Measurements from ENCODE around the gene DPY19L1.

The DPY19L1 gene

GRCh38 chr7:35038354-35038753 is 1.1 kb upstream of the DPY19L1 start:
- Mint-ChIP-seq H3K9me3 (no peaks in the 10 kb centered on the region), H3K36me3 (no peaks in the 10 kb centered on the region), H3K4me3 (peak overlapping the region; percentile 84), H3K27ac (no peak overlapping the region), H3K4me1 (peaks cover 29% of the 10 kb centered on the region), H3K27me3 (no peaks in the 10 kb centered on the region)

GRCh38 chr7:35037526-35038341 is 449 bp upstream of the DPY19L1 start:
- peak overlapping the region; percentile 66 for H3K27ac Mint-ChIP-seq
- H3K4me3 Mint-ChIP-seq: peak overlapping the region; percentile 84
- no peaks in the 10 kb centered on the region for H3K36me3 Mint-ChIP-seq
- H3K4me1 Mint-ChIP-seq: peaks cover 29% of the 10 kb centered on the region
- no peaks in the 10 kb centered on the region for H3K9me3 Mint-ChIP-seq
- H3K27me3 Mint-ChIP-seq: no peaks in the 10 kb centered on the region

- Mint-ChIP-seq H3K36me3 (no peaks in the 10 kb centered on the region), H3K9me3 (no peaks in the 10 kb centered on the region), H3K4me3 (peak overlapping the region; percentile 92), H3K27ac (peak overlapping the region; percentile 83), H3K27me3 (no peaks in the 10 kb centered on the region), H3K4me1 (peaks cover 29% of the 10 kb centered on the region)
These were observed 719 bp downstream of the DPY19L1 start for GRCh38 chr7:35036361-35037171.

- peak overlapping the region; percentile 12 for H3K4me3 Mint-ChIP-seq
- peak overlapping the region; percentile 20 for H3K27ac Mint-ChIP-seq
- H3K4me1 Mint-ChIP-seq: peaks cover 32% of the 10 kb centered on the region
These were observed 1.7 kb downstream of the DPY19L1 start for GRCh38 chr7:35035511-35035961.

GRCh38 chr7:35032166-35032565 is 5.1 kb downstream of the DPY19L1 start:
- Mint-ChIP-seq H3K4me3 (no peak overlapping the region), H3K4me1 (peaks cover 22% of the 10 kb centered on the region), H3K9me3 (no peaks in the 10 kb centered on the region)

More at GRCh38 chr7:35035511-35035961, 1.7 kb downstream of the DPY19L1 start:
- H3K27me3 Mint-ChIP-seq: no peaks in the 10 kb centered on the region
- no peaks in the 10 kb centered on the region for H3K36me3 Mint-ChIP-seq
- H3K9me3 Mint-ChIP-seq: no peaks in the 10 kb centered on the region

GRCh38 chr7:35030848-35031247 is 6.4 kb downstream of the DPY19L1 start:
- H3K27me3 Mint-ChIP-seq: no peaks in the 10 kb centered on the region
- no peaks in the 10 kb centered on the region for H3K36me3 Mint-ChIP-seq
- no peak overlapping the region for H3K27ac Mint-ChIP-seq
- peaks cover 15% of the 10 kb centered on the region for H3K4me1 Mint-ChIP-seq
- no peak overlapping the region for H3K4me3 Mint-ChIP-seq
- H3K9me3 Mint-ChIP-seq: no peaks in the 10 kb centered on the region

More at GRCh38 chr7:35032166-35032565, 5.1 kb downstream of the DPY19L1 start:
- Mint-ChIP-seq H3K27ac (no peak overlapping the region), H3K36me3 (no peaks in the 10 kb centered on the region), H3K27me3 (no peaks in the 10 kb centered on the region)

GRCh38 chr7:35029311-35029710 is 8.0 kb downstream of the DPY19L1 start:
- Mint-ChIP-seq H3K27ac (no peak overlapping the region), H3K4me1 (peaks cover 3% of the 10 kb centered on the region), H3K4me3 (no peak overlapping the region), H3K27me3 (no peaks in the 10 kb centered on the region), H3K36me3 (no peaks in the 10 kb centered on the region), H3K9me3 (no peaks in the 10 kb centered on the region)

- H3K9me3 Mint-ChIP-seq: no peaks in the 10 kb centered on the region
- H3K27ac Mint-ChIP-seq: no peak overlapping the region
- H3K4me3 Mint-ChIP-seq: no peak overlapping the region
- H3K36me3 Mint-ChIP-seq: no peaks in the 10 kb centered on the region
- H3K27me3 Mint-ChIP-seq: no peaks in the 10 kb centered on the region
- peaks cover 3% of the 10 kb centered on the region for H3K4me1 Mint-ChIP-seq
These were observed 11.1 kb downstream of the DPY19L1 start for GRCh38 chr7:35026150-35026549.

- no peaks in the 10 kb centered on the region for H3K27me3 Mint-ChIP-seq
- H3K4me1 Mint-ChIP-seq: no peaks in the 10 kb centered on the region
- H3K4me3 Mint-ChIP-seq: no peak overlapping the region
- H3K27ac Mint-ChIP-seq: no peak overlapping the region
- no peaks in the 10 kb centered on the region for H3K9me3 Mint-ChIP-seq
- no peaks in the 10 kb centered on the region for H3K36me3 Mint-ChIP-seq
These were observed 11.9 kb downstream of the DPY19L1 start for GRCh38 chr7:35025369-35025870.

- Mint-ChIP-seq H3K27ac (no peak overlapping the region), H3K9me3 (no peaks in the 10 kb centered on the region), H3K36me3 (no peaks in the 10 kb centered on the region), H3K4me3 (no peak overlapping the region), H3K4me1 (no peaks in the 10 kb centered on the region), H3K27me3 (no peaks in the 10 kb centered on the region)
These were observed 13.0 kb downstream of the DPY19L1 start for GRCh38 chr7:35024298-35024697.

GRCh38 chr7:35022725-35023124 is 14.6 kb downstream of the DPY19L1 start:
- Mint-ChIP-seq H3K9me3 (no peaks in the 10 kb centered on the region), H3K27me3 (no peaks in the 10 kb centered on the region), H3K4me3 (no peak overlapping the region), H3K4me1 (no peaks in the 10 kb centered on the region), H3K36me3 (no peaks in the 10 kb centered on the region), H3K27ac (no peak overlapping the region)

GRCh38 chr7:35021445-35021844 is 15.8 kb downstream of the DPY19L1 start:
- Mint-ChIP-seq H3K27me3 (no peaks in the 10 kb centered on the region), H3K36me3 (no peaks in the 10 kb centered on the region), H3K27ac (no peak overlapping the region), H3K4me3 (no peak overlapping the region), H3K9me3 (no peaks in the 10 kb centered on the region), H3K4me1 (no peaks in the 10 kb centered on the region)

GRCh38 chr7:35019801-35020200 is 17.5 kb downstream of the DPY19L1 start:
- Mint-ChIP-seq H3K4me3 (no peak overlapping the region), H3K4me1 (no peaks in the 10 kb centered on the region), H3K9me3 (no peaks in the 10 kb centered on the region), H3K36me3 (no peaks in the 10 kb centered on the region), H3K27me3 (no peaks in the 10 kb centered on the region), H3K27ac (no peak overlapping the region)

- Mint-ChIP-seq H3K4me1 (no peaks in the 10 kb centered on the region), H3K36me3 (no peaks in the 10 kb centered on the region), H3K4me3 (no peak overlapping the region), H3K27me3 (no peaks in the 10 kb centered on the region), H3K9me3 (no peaks in the 10 kb centered on the region), H3K27ac (no peak overlapping the region)
These were observed 18.0 kb downstream of the DPY19L1 start for GRCh38 chr7:35019179-35019729.

- H3K36me3 Mint-ChIP-seq: peaks cover 3% of the 10 kb centered on the region
These were observed 21.9 kb downstream of the DPY19L1 start for GRCh38 chr7:35015346-35015859.

More at GRCh38 chr7:35015346-35015859, 21.9 kb downstream of the DPY19L1 start:
- Mint-ChIP-seq H3K4me3 (no peak overlapping the region), H3K27me3 (no peaks in the 10 kb centered on the region), H3K4me1 (no peaks in the 10 kb centered on the region), H3K27ac (no peak overlapping the region), H3K9me3 (no peaks in the 10 kb centered on the region)
